Measurements from ENCODE around the gene AFDN.

- no peak for TF ChIP-seq CTCF (IDR thresholded peaks at IDR 0.05)
- TF ChIP-seq EZH2 (IDR thresholded peaks at IDR 0.05): no peak
These were observed 186.7 kb downstream of the AFDN start for GRCh38 chr6:168013250-168013915.

Measured in neural progenitor cell (in vitro differentiated cells).